ENCODE measurements around the gene IYD.
"Not testable (repeated sequence)": the region's sequence is repeated elsewhere in the genome, so short reads cannot be mapped to it uniquely, and the experiment has no call there.

The IYD gene

DNA sequence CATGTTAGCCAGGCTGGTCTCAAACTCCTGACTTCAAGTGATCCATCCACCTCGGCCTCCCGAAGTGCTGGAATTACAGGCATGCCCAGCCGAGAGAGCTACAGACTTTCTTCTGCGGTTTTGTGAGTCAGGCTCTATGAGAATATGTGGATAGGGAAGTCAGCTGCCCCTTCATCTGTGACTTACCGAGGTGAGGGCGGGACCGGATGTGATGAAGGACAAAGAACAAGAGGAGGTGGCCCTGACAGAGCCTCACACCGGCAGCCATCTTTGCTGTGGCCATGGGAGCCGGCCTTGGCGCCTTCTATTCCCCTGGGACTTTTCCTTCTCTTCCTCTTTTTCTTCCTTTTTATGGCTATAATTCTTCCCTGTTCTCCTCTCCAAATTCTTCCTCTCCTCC is 67.0 kb downstream of the IYD start:
- no peak for DNase-seq

DNA sequence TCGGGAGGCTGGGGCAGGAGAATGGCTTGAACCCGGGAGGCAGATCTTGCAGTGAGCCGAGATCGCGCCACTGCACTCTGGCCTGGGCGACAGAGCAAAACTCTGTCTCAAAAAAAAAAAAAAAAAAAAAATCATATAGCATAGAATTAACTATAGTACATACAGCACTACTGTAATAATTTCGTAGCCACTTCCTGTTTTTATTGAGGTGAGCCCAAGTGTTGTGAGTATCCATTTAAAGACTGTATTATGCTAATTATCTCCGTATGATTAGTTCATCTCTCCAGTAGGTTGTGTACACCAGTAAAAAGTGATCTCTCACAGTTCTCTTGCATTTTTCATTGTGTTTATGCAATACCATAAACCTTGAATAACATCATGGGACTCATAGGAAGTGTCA is 70.6 kb downstream of the IYD start:
- no peak for DNase-seq

- no peak for DNase-seq
Observed at GRCh38 chr6:150443621-150444020, 74.8 kb downstream of the IYD start.

- DNase-seq: no peak
Observed at GRCh38 chr6:150444308-150444707, 75.5 kb downstream of the IYD start.

- DNase-seq: no peak
Observed at GRCh38 chr6:150445486-150445885, 76.7 kb downstream of the IYD start.

- no peak for DNase-seq
Observed at GRCh38 chr6:150448221-150448620, 79.4 kb downstream of the IYD start.

GRCh38 chr6:150449055-150449454 is 80.2 kb downstream of the IYD start:
- DNase-seq: not testable (repeated sequence)

- DNase-seq: no peak
Observed at GRCh38 chr6:150450918-150451317, 82.1 kb downstream of the IYD start.

- no peak for DNase-seq
Observed at GRCh38 chr6:150451807-150452427, 83.1 kb downstream of the IYD start.

- peak; percentile 65 for DNase-seq
Observed at GRCh38 chr6:150452428-150453243, 83.8 kb downstream of the IYD start.

DNA sequence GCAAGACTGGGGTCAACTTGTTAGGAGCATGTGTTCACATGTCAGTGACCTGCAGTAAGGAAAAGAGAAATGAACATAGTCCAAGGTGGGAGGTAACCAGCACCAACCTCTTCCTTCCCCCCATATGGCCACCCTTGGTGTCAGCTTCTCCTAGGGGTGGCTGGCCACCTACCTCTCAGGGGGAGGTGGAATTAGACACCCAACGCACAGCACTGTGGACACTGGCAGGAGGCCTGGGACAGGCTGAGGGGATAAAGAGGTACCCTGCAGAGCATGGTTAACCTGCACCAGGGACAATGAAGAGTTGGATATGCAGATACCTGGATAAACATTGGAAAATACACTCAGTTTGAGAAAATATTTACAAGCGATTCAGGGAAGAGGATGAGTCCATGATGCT is 84.5 kb downstream of the IYD start:
- DNase-seq: no peak

All from right forelimb (tissue), 1 donor.